ENCODE data around the gene TTC33. TPM values are rescaled to one million over a fixed set of nuclear protein-coding genes. Genes with fewer than 3 reads are reported as not detected.

Gene TTC33
- total RNA-seq, 2 donors from 2014 or later = 13.5 to 19.3 TPM

- no peak overlapping the region for H3K9ac ChIP-seq (ENCODE audit: extremely low read depth, low read length, poor library complexity, severe bottlenecking)
- WGBS, 2 experiments (ENCODE audit: insufficient coverage in 1 of 2, insufficient read length in 1 of 2) = 0% methylated on average over 16 to 55 of the region's 60 CpGs
Observed at GRCh38 chr5:40679148-40679912, 76.4 kb downstream of the TTC33 start.

DNA sequence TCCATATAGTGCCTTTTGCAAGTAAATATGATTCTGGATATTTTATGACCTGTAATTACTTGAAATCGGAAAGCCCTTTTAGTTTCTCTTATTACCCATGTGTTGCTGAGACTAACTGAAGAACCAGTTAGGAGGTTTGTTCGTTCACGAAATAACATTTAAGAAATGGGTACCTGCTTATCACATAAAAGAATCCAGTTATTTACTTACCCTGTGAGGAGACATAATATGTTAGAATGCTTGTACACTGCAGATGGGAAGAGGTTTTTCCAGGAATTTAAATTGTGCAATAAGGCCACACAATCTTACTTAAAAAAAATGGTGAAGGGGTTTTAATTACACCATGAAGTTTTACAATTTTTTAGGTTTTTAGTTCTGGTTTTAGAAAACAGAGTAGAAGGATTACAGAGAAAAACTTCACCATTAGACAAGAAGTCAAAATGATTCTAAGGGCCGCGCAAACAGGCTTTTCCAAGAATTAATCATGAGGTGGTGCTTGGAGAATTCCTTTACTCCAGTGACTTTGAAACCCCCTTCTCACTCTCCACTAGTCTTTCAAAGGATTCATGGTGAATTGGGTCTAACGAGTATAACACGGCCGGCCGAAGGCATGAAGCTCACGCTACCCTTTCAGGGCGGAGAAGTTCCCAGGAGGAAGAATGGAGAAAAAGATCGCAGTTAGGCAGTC, 77.2 kb downstream of the TTC33 start:
- Mint-ChIP-seq H3K27me3 (ENCODE audit: insufficient read depth) (peaks cover 57% of the 10 kb centered on the region), H3K36me3 (ENCODE audit: low read depth) (no peaks in the 10 kb centered on the region), H3K4me3 (peak overlapping the region; percentile 72), H3K9me3 (no peaks in the 10 kb centered on the region), H3K27ac (no peak overlapping the region), H3K4me1 (peaks cover 22% of the 10 kb centered on the region)
- 24 to 30% methylated on average over 4 to 12 of the region's 12 CpGs for WGBS, 2 experiments (ENCODE audit: insufficient coverage in 1 of 2, insufficient read length in 1 of 2)
- H3K27ac ChIP-seq (ENCODE audit: low read depth, low read length) = no peak overlapping the region
- peak overlapping the region; percentile 77 for H3K4me3 ChIP-seq (ENCODE audit: low read length)
- TF ChIP-seq, protein P1, sequence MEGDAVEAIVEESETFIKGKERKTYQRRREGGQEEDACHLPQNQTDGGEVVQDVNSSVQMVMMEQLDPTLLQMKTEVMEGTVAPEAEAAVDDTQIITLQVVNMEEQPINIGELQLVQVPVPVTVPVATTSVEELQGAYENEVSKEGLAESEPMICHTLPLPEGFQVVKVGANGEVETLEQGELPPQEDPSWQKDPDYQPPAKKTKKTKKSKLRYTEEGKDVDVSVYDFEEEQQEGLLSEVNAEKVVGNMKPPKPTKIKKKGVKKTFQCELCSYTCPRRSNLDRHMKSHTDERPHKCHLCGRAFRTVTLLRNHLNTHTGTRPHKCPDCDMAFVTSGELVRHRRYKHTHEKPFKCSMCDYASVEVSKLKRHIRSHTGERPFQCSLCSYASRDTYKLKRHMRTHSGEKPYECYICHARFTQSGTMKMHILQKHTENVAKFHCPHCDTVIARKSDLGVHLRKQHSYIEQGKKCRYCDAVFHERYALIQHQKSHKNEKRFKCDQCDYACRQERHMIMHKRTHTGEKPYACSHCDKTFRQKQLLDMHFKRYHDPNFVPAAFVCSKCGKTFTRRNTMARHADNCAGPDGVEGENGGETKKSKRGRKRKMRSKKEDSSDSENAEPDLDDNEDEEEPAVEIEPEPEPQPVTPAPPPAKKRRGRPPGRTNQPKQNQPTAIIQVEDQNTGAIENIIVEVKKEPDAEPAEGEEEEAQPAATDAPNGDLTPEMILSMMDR (conservative IDR thresholded peaks at IDR 0.05) = no peak
- peaks cover 48% of the 10 kb centered on the region for H3K27me3 ChIP-seq (ENCODE audit: control insufficient read depth, insufficient read depth, low read length, poor library complexity, severe bottlenecking)
- DNase-seq = no peak
- H3K36me3 ChIP-seq (ENCODE audit: control insufficient read depth, insufficient read depth, low read length) = no peaks in the 10 kb centered on the region
- no peak overlapping the region for H3K9ac ChIP-seq (ENCODE audit: extremely low read depth, low read length, poor library complexity, severe bottlenecking)
- H3K9me3 ChIP-seq (ENCODE audit: control insufficient read depth, low read length) = no peaks in the 10 kb centered on the region
- no peaks in the 10 kb centered on the region for H3K4me1 ChIP-seq (ENCODE audit: control insufficient read depth, insufficient read depth, low read length)

More at GRCh38 chr5:40679148-40679912, 76.4 kb downstream of the TTC33 start:
- Mint-ChIP-seq H3K27me3 (ENCODE audit: insufficient read depth) (peaks cover 57% of the 10 kb centered on the region), H3K4me3 (peak overlapping the region; percentile 72), H3K36me3 (ENCODE audit: low read depth) (no peaks in the 10 kb centered on the region), H3K27ac (no peak overlapping the region), H3K9me3 (no peaks in the 10 kb centered on the region), H3K4me1 (peaks cover 22% of the 10 kb centered on the region)
- Histone ChIP-seq H3K27ac (ENCODE audit: low read depth, low read length) (no peak overlapping the region), H3K27me3 (ENCODE audit: control insufficient read depth, insufficient read depth, low read length, poor library complexity, severe bottlenecking) (peaks cover 50% of the 10 kb centered on the region), H3K36me3 (ENCODE audit: control insufficient read depth, insufficient read depth, low read length) (no peaks in the 10 kb centered on the region), H3K9me3 (ENCODE audit: control insufficient read depth, low read length) (no peaks in the 10 kb centered on the region), H3K4me1 (ENCODE audit: control insufficient read depth, insufficient read depth, low read length) (no peaks in the 10 kb centered on the region), H3K4me3 (ENCODE audit: low read length) (peak overlapping the region; percentile 77)
- DNase-seq = peak; percentile 96
- TF ChIP-seq, protein P1 (conservative IDR thresholded peaks at IDR 0.05) = no peak

GRCh38 chr5:40678026-40678425, 77.7 kb downstream of the TTC33 start:
- 93 to 100% methylated on average over 1 to 2 of the region's 2 CpGs for WGBS, 2 experiments (ENCODE audit: insufficient coverage in 1 of 2, insufficient read length in 1 of 2)
- Mint-ChIP-seq H3K9me3 (no peaks in the 10 kb centered on the region), H3K27ac (no peak overlapping the region), H3K27me3 (ENCODE audit: insufficient read depth) (peaks cover 51% of the 10 kb centered on the region), H3K4me1 (peaks cover 22% of the 10 kb centered on the region), H3K4me3 (no peak overlapping the region), H3K36me3 (ENCODE audit: low read depth) (no peaks in the 10 kb centered on the region)
- no peak overlapping the region for H3K9ac ChIP-seq (ENCODE audit: extremely low read depth, low read length, poor library complexity, severe bottlenecking)
- H3K27me3 ChIP-seq (ENCODE audit: control insufficient read depth, insufficient read depth, low read length, poor library complexity, severe bottlenecking) = peaks cover 43% of the 10 kb centered on the region
- no peaks in the 10 kb centered on the region for H3K9me3 ChIP-seq (ENCODE audit: control insufficient read depth, low read length)
- H3K36me3 ChIP-seq (ENCODE audit: control insufficient read depth, insufficient read depth, low read length) = no peaks in the 10 kb centered on the region
- H3K4me3 ChIP-seq (ENCODE audit: low read length) = no peak overlapping the region
- H3K27ac ChIP-seq (ENCODE audit: low read depth, low read length) = no peak overlapping the region
- TF ChIP-seq, protein P1 (conservative IDR thresholded peaks at IDR 0.05) = no peak
- no peaks in the 10 kb centered on the region for H3K4me1 ChIP-seq (ENCODE audit: control insufficient read depth, insufficient read depth, low read length)
- no peak for DNase-seq

Data from endodermal cell (in vitro differentiated cells).